Liver (tissue), 3 donors: Measurements from ENCODE around the gene PAX6.

ENCODE experiments used
- CTCF ChIP-seq: fragments of 150-350 bp; IDR thresholded peaks from 2 replicates; pipeline ENCODE4 v1.5.1; 2017; ENCODE audit warnings: improper control_type of control experiment, low read depth, low read length; ENCODE audit not compliant: missing input control
- EGR1 ChIP-seq, 2 donors: IDR thresholded peaks; 2 replicates each; pipeline ENCODE4 v1.6.1; 2016 to 2018; ENCODE audit warnings: antibody characterized with exemption in 2 of 2, low read depth in 2 of 2
- TAF1 ChIP-seq: conservative IDR thresholded peaks from 2 replicates; pipeline ENCODE4 v1.6.1; 2016; ENCODE audit warnings: antibody characterized with exemption, mild to moderate bottlenecking
- TF ChIP-seq, protein P1 (sequence below): IDR thresholded peaks from 2 replicates; pipeline ENCODE4 v1.6.1; 2016; ENCODE audit warnings: antibody characterized with exemption, mild to moderate bottlenecking
- donor health status: healthy.
- donor health status: healthy.

DNA sequence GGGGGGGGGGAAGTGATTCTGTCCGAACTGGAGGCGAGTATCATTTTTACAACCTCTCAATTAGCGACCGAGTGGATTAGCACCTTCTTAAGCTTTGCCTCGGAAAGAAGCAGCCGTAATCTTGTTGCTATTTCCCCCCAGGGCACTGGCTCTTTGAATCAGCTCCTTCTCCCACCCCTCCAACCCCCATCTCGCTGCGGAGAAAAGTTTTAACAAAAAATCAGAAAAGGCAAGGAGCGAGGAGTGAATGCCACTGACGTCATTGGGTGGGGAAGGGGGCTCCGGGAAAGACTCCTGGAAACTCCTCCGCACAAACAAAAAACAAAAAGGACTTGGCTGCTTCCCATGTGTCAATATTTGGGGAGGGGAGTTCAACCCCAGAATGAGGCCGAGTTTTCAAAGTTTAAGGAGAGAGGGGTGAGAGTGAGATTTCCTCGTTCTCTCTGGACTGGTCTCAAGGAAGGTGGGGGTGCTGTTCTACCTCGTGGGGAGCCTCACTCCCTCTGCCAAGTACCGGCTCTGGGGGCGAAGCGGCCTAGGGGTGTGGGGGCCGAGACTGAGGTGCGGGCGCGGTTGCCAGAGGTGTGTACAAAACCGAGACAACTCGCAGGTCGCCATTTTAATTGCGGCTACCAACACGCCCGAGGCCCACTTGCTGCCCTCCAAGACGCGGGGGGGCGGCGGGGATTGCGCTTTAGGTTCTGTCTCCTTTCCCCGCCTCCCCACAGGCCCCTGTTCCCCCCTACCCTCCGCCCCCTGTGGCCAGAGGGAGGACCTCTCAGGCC, 2.5 kb upstream of the PAX6 start:
- no peak for TF ChIP-seq CTCF
- TF ChIP-seq EGR1 (IDR thresholded peaks at IDR 0.05; ENCODE audit: low read depth in 2 of 2): no peak
- TF ChIP-seq, protein P1, sequence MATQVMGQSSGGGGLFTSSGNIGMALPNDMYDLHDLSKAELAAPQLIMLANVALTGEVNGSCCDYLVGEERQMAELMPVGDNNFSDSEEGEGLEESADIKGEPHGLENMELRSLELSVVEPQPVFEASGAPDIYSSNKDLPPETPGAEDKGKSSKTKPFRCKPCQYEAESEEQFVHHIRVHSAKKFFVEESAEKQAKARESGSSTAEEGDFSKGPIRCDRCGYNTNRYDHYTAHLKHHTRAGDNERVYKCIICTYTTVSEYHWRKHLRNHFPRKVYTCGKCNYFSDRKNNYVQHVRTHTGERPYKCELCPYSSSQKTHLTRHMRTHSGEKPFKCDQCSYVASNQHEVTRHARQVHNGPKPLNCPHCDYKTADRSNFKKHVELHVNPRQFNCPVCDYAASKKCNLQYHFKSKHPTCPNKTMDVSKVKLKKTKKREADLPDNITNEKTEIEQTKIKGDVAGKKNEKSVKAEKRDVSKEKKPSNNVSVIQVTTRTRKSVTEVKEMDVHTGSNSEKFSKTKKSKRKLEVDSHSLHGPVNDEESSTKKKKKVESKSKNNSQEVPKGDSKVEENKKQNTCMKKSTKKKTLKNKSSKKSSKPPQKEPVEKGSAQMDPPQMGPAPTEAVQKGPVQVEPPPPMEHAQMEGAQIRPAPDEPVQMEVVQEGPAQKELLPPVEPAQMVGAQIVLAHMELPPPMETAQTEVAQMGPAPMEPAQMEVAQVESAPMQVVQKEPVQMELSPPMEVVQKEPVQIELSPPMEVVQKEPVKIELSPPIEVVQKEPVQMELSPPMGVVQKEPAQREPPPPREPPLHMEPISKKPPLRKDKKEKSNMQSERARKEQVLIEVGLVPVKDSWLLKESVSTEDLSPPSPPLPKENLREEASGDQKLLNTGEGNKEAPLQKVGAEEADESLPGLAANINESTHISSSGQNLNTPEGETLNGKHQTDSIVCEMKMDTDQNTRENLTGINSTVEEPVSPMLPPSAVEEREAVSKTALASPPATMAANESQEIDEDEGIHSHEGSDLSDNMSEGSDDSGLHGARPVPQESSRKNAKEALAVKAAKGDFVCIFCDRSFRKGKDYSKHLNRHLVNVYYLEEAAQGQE: no peak
- TF ChIP-seq TAF1: no peak
